ENCODE data around the gene SMG6. TPM values are rescaled to one million over a fixed set of nuclear protein-coding genes. Genes with fewer than 3 reads are reported as not detected.
A peak's percentile ranks its signal among the peaks of the same experiment; 100 is the strongest.

The SMG6 gene
- total and polyA plus RNA-seq, 2 of the 8 experiments (the other 6 are each of a cell fraction or from before 2014, with no cell fraction given): 18.5 to 25.2 TPM

DNA sequence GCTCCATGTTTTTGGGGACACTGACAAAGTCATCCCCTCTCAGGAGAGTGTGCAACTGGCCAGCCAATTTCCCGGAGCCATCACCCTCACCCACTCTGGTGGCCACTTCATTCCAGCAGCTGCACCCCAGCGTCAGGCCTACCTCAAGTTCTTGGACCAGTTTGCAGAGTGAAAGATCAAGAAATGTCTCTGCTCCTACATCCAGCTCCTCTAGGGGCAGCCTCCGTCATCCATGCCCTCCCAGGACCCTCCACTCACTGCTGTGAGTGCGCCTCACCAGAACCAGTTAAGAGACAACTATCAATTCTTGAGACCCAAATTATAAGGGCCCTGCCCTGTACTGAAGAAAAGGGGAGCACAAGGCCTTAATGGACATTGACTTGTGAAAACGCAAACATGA lies 260.7 kb downstream of the SMG6 start:
- Histone ChIP-seq H3K14ac (ENCODE audit: insufficient read length) (no peak overlapping the region), H2AK5ac (ENCODE audit: low read depth, low read length) (no peak overlapping the region), H3K9ac (replicated peaks in 1 of 4; ENCODE audit: extremely low read depth in 1 of 4, low read depth in 3 of 4, low read length in 3 of 4) (no peak overlapping the region), H4K91ac (replicated peaks; ENCODE audit: insufficient read length, low read length) (no peak overlapping the region), H3K9me3 (ENCODE audit: insufficient read depth in 2 of 2, low read depth in 1 of 2, low read length in 1 of 2) (no peaks in the 10 kb centered on the region), H3K23me2 (ENCODE audit: low read depth, low read length) (peaks cover 5% of the 10 kb centered on the region; the same call in 1 of the 2 replicates), H3K4me1 (replicated peaks in 1 of 4; ENCODE audit: control insufficient read depth in 3 of 4, insufficient read depth in 4 of 4, low read length in 3 of 4) (peaks cover 0 to 6% (median 5%) of the 10 kb centered on the region in 4 experiments; a peak in 4 of 7 replicates), H4K5ac (ENCODE audit: insufficient read length, low read depth, low read length) (no peak overlapping the region), H2BK120ac (replicated peaks; ENCODE audit: low read depth, low read length) (no peak overlapping the region), H3K56ac (replicated peaks; ENCODE audit: insufficient read length, low read depth, low read length) (no peak overlapping the region), H2BK15ac (ENCODE audit: low read length) (no peak overlapping the region), H3K36me3 (ENCODE audit: control insufficient read depth in 2 of 4, insufficient read depth in 4 of 4, low read length in 3 of 4) (peaks cover 0 to 8% (median 2%) of the 10 kb centered on the region in 4 experiments; a peak in 3 of 8 replicates), H2BK5ac (ENCODE audit: low read depth, low read length) (no peak overlapping the region), H2BK20ac (ENCODE audit: low read length) (no peak overlapping the region), H3K18ac (ENCODE audit: extremely low read depth, low read length) (no peak overlapping the region), H3K4ac (replicated peaks; ENCODE audit: insufficient read length, low read depth, low read length) (no peak overlapping the region), H3K4me3 (ENCODE audit: extremely low read depth in 1 of 4, insufficient read depth in 2 of 4, low read depth in 3 of 4, low read length in 4 of 4) (peak overlapping the region in 1 of 4 experiments; percentile 73; a peak in 2 of 8 replicates), H3K79me1 (ENCODE audit: low read depth, low read length) (peaks cover 4% of the 10 kb centered on the region), H2AFZ (ENCODE audit: low read length) (no peak overlapping the region), H3K23ac (ENCODE audit: insufficient read length) (no peak overlapping the region), H3K27ac (ENCODE audit: low read depth, low read length) (no peak overlapping the region), H2BK12ac (ENCODE audit: low read depth, low read length) (no peak overlapping the region), H3K4me2 (ENCODE audit: insufficient read depth in 1 of 2, low read depth in 2 of 2, low read length in 2 of 2) (peak overlapping the region; percentile 61 to 91; a peak in 2 of 4 replicates), H3K27me3 (replicated peaks in 1 of 4; ENCODE audit: control insufficient read depth in 3 of 4, extremely low read depth in 1 of 4, insufficient read depth in 3 of 4, low read length in 3 of 4) (peaks cover 0 to 6% (median 5%) of the 10 kb centered on the region in 4 experiments; a peak in 6 of 7 replicates), H4K20me1 (replicated peaks in 1 of 2; ENCODE audit: control insufficient read depth in 1 of 2, insufficient read depth in 2 of 2, low read length in 2 of 2) (peaks cover 0 to 3% of the 10 kb centered on the region in 2 experiments), H4K8ac (ENCODE audit: extremely low read depth, insufficient read depth, low read length) (no peak overlapping the region), H3K79me2 (ENCODE audit: control insufficient read depth in 1 of 2, insufficient read depth in 2 of 2, low read length in 2 of 2) (no peaks in the 10 kb centered on the region)
- ChIA-PET POLR2A (ENCODE audit: partially characterized antibody) (no interaction called here), CTCF (ENCODE audit: partially characterized antibody) (interaction anchor here (0.6 to 1.2 kb wide), 4 partner anchors 16 to 148 kb away, joined by 3 to 4 read pairs (median 3); no protein-coding TSS in a partner anchor)
- 86% methylated on average over 5 of the region's 5 CpGs; no CpG with 5 or more reads in 1 of the 2 experiments for WGBS, 2 experiments (ENCODE audit: extremely low coverage in 1 of 2, insufficient coverage in 1 of 2, insufficient read length in 1 of 2, insufficient replicate concordance in 2 of 2, low coverage in 1 of 2, low lambda C conversion rate in 2 of 2, missing lambda C conversion rate in 1 of 2)
- FAIRE-seq: no peak
- TF ChIP-seq HDAC6 (IDR thresholded peaks at IDR 0.05; ENCODE audit: low read depth, low read length) (no peak), GABPA (IDR thresholded peaks at IDR 0.05; ENCODE audit: borderline replicate concordance, insufficient read depth, low read length) (no peak), TAF7 (optimal IDR thresholded peaks at IDR 0.05; ENCODE audit: borderline replicate concordance, low read depth, low read length) (no peak), TBP (IDR thresholded peaks at IDR 0.05; ENCODE audit: low read depth, low read length) (no peak), POU5F1 (IDR thresholded peaks at IDR 0.05; ENCODE audit: low read depth, low read length) (no peak), KDM5A (IDR thresholded peaks at IDR 0.05; ENCODE audit: low read length) (no peak), GTF2F1 (IDR thresholded peaks at IDR 0.05; ENCODE audit: borderline replicate concordance, low read depth, low read length) (no peak), EP300 (IDR thresholded peaks at IDR 0.05; ENCODE audit: borderline replicate concordance in 1 of 2, low read depth in 2 of 2, low read length in 2 of 2) (no peak)
- no peak for DNase-seq (ENCODE audit: low read depth in 1 of 2, low spot score in 2 of 2)
